ENCODE measurements around the gene TRPM8. TPM values are rescaled to one million over a fixed set of nuclear protein-coding genes. Genes with fewer than 3 reads are reported as not detected.

The TRPM8 gene
- total RNA-seq, 1 donor from 2014 or later, result not detected

GRCh38 chr2:233938676-233939370 is 21.6 kb downstream of the TRPM8 start:
- H3K27me3 ChIP-seq, result no peaks in the 10 kb centered on the region
- no peak overlapping the region for H3K4me3 ChIP-seq
- H3K4me1 ChIP-seq, result no peaks in the 10 kb centered on the region
- no peak for TF ChIP-seq CTCF (IDR thresholded peaks at IDR 0.05)
- H3K27ac ChIP-seq, result no peak overlapping the region
- no peaks in the 10 kb centered on the region for H3K9me3 ChIP-seq
- intact Hi-C loops (cut with DNase I), result no loop called here
- no peaks in the 10 kb centered on the region for H3K36me3 ChIP-seq
- DNase-seq (ENCODE audit: low spot score in 2 of 2), result no peak

- no peak overlapping the region for H3K27ac ChIP-seq
- no peak for DNase-seq (ENCODE audit: low spot score in 2 of 2)
- TF ChIP-seq CTCF (IDR thresholded peaks at IDR 0.05), result no peak
- no peak overlapping the region for H3K4me3 ChIP-seq
- H3K9me3 ChIP-seq, result no peaks in the 10 kb centered on the region
- no peaks in the 10 kb centered on the region for H3K36me3 ChIP-seq
- intact Hi-C loops (cut with DNase I), result no loop called here
- no peaks in the 10 kb centered on the region for H3K4me1 ChIP-seq
- no peaks in the 10 kb centered on the region for H3K27me3 ChIP-seq
These were observed 23.5 kb downstream of the TRPM8 start for GRCh38 chr2:233940376-233941276.

DNA sequence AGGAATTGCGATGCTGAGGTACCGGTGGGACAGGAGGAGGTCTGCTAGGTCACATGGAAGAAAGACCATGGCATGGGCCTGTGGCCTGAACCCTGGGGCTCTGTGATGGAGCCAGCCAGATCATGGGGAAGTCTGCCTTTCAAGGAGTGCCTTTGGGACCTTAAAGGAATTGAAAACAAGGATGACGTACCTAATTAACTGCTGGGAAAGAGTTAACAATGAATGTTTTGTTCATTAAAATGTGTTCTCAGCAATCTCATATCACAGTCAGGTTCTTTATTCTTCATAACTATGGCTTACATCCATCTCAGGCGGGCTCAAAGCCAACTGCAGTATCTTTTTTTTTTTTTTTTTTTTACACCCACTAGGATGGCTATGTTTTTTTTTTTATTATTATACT is 25.6 kb downstream of the TRPM8 start:
- Histone ChIP-seq H3K27ac (no peak overlapping the region), H3K27me3 (no peaks in the 10 kb centered on the region), H3K4me3 (no peak overlapping the region), H3K36me3 (no peaks in the 10 kb centered on the region), H3K9me3 (no peaks in the 10 kb centered on the region), H3K4me1 (no peaks in the 10 kb centered on the region)
- no peak for TF ChIP-seq CTCF (IDR thresholded peaks at IDR 0.05)
- no peak for DNase-seq (ENCODE audit: low spot score in 2 of 2)
- intact Hi-C loops (cut with DNase I), result no loop called here

DNA sequence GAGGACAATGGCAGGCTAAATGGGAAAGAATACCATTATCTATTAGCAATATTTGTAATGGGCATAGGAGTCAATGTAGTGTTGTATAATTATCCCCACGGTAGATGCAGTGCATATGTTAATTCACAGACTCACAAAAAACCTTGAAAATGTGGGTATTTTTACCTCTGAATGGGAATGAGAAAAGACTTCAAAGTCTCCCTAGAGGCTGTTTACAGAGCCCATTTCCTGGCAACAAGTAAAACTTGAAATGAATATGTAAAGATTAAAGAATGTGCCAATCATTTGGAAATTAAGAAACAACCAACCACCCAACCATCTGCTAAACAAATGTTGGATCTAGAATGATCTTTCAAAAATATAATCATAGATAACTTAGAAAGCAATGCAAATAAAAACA is 27.1 kb downstream of the TRPM8 start:
- H3K4me3 ChIP-seq, result no peak overlapping the region
- no peaks in the 10 kb centered on the region for H3K36me3 ChIP-seq
- intact Hi-C loops (cut with DNase I), result no loop called here
- H3K27me3 ChIP-seq, result no peaks in the 10 kb centered on the region
- no peak for DNase-seq (ENCODE audit: low spot score in 2 of 2)
- no peaks in the 10 kb centered on the region for H3K4me1 ChIP-seq
- no peak for TF ChIP-seq CTCF (IDR thresholded peaks at IDR 0.05)
- no peak overlapping the region for H3K27ac ChIP-seq
- H3K9me3 ChIP-seq, result no peaks in the 10 kb centered on the region

DNA sequence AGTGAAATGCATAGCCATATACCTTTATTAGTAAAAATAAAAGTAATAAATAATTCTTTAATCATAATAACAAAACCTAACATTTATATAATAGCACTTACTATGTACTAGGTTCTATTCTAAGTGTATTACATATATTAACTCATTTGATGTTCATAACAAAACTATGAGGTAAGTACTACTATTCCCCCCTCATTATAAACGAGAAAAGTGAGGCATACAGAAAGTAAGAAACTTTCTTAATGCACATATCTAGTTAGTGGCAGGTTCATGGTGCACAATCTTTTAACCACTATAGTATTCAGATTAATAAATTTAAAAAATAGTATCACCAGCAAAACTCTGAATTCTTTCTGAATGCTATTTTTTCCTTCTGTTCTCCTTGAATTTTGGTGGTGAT is 27.5 kb downstream of the TRPM8 start:
- H3K9me3 ChIP-seq, result no peaks in the 10 kb centered on the region
- no peak for DNase-seq (ENCODE audit: low spot score in 2 of 2)
- intact Hi-C loops (cut with DNase I), result no loop called here
- H3K27ac ChIP-seq, result no peak overlapping the region
- no peak overlapping the region for H3K4me3 ChIP-seq
- no peaks in the 10 kb centered on the region for H3K36me3 ChIP-seq
- H3K27me3 ChIP-seq, result no peaks in the 10 kb centered on the region
- no peak for TF ChIP-seq CTCF (IDR thresholded peaks at IDR 0.05)
- no peaks in the 10 kb centered on the region for H3K4me1 ChIP-seq

All from ascending aorta (tissue), 2 donors.